Body of pancreas (tissue), 4 donors: Measurements from ENCODE around the gene CCNG1. TPM values are rescaled to one million over a fixed set of nuclear protein-coding genes. Genes with fewer than 3 reads are reported as not detected.

Source experiments
- ATAC-seq: fragments of 150-250 bp; one replicate; pipeline ENCODE4 v1.9.1; 2016
- DNase-seq, 4 donors: peaks; one replicate each; pipeline ENCODE4 v3.0.0-alpha.2; 2019
- H3K27ac ChIP-seq, 4 donors: fragments of 200-600 bp; sonication (generic); 1 replicate in 3 of 4; 2 replicates in 1 of 4; pipeline versions ENCODE4 v1.5.1 to v1.6.1; 2016 to 2019; ENCODE audit warnings: mild to moderate bottlenecking in 1 of 4, mixed read lengths in 1 of 4, moderate library complexity in 1 of 4
- H3K27me3 ChIP-seq, 2 donors: fragments of 200-600 bp; sonication (generic); one replicate each; pipeline ENCODE4 v1.6.0; 2016; ENCODE audit warnings: mild to moderate bottlenecking in 1 of 2
- H3K36me3 ChIP-seq, 2 donors: fragments of 200-600 bp; sonication (generic); replicated peaks in 1 of 2; 2 replicates each; pipeline ENCODE4 v1.5.1; 2016; ENCODE audit warnings: low read depth in 2 of 2; ENCODE audit not compliant: insufficient read depth in 1 of 2
- H3K4me1 ChIP-seq: fragments of 200-600 bp; sonication (generic); one replicate; pipeline ENCODE4 v1.6.0; 2016
- H3K4me3 ChIP-seq, 2 donors: fragments of 200-600 bp; sonication (generic); 1 replicate in 1 of 2; 2 replicates in 1 of 2; pipeline ENCODE4 v1.5.1; 2016 to 2019
- H3K9me3 ChIP-seq, 3 donors: fragments of 200-600 bp; sonication (generic); 1 replicate in 2 of 3; 2 replicates in 1 of 3; pipeline ENCODE4 v1.5.1; 2016
- CTCF ChIP-seq, 7 experiments: fragments of 450-650 bp in 4 of 7; fragments of 200-600 bp in 3 of 7; sonication (generic) in 3 of 7; IDR thresholded peaks; one replicate each; pipeline ENCODE4 v1.5.1; 2016 to 2019; ENCODE audit warnings: antibody characterized with exemption in 7 of 7
- POLR2A ChIP-seq, 3 donors: fragments of 450-650 bp; IDR thresholded peaks; one replicate each; pipeline ENCODE4 v1.6.1; 2016; ENCODE audit warnings: antibody characterized with exemption in 3 of 3, mild to moderate bottlenecking in 2 of 3
- WGBS, 2 donors: methylation state at CpG; one replicate each; pipeline ENCODE4 v1.1.5; 2017; 5-methylcytosine and 5-hydroxymethylcytosine counted together
- intact Hi-C: fragments of 100-400 bp; cut with DNase I; formaldehyde crosslinking; loops from one replicate; pipeline ENCODE4 v1.15.1; 2023
- total RNA-seq, 2 donors: library from RNA; depleted of rRNA; stranded (reverse); fragments of >200 nt; gene quantifications; one replicate each; pipeline ENCODE4 v1.1.0, GENCODE V29; 2016

CCNG1 gene
- total RNA-seq, 2 donors from 2014 or later, result 52.4 to 118 TPM

- Histone ChIP-seq H3K27me3 (no peaks in the 10 kb centered on the region), H3K36me3 (no peaks in the 10 kb centered on the region), H3K4me3 (no peak overlapping the region), H3K4me1 (no peaks in the 10 kb centered on the region), H3K27ac (no peak overlapping the region), H3K9me3 (no peaks in the 10 kb centered on the region)
- intact Hi-C loops, result no loop called here
- ATAC-seq (peak; percentile 73), DNase-seq (no peak)
- WGBS, 2 donors, result 69 to 80% methylated on average over 3 of the region's 3 CpGs
- TF ChIP-seq CTCF (IDR thresholded peaks at IDR 0.05), result peak in 6 of 7 experiments; percentile 28 to 47 (median 40)
- TF ChIP-seq POLR2A (IDR thresholded peaks at IDR 0.05), result no peak
Measured at GRCh38 chr5:163473635-163474243, 36.3 kb downstream of the CCNG1 start.

- intact Hi-C loops, result no loop called here
- 78 to 80% methylated on average over 2 of the region's 2 CpGs for WGBS, 2 donors
- Histone ChIP-seq H3K27me3 (no peaks in the 10 kb centered on the region), H3K4me3 (no peak overlapping the region), H3K36me3 (no peaks in the 10 kb centered on the region), H3K9me3 (peaks cover 0 to under 1% (median 0%) of the 10 kb centered on the region in 3 donors), H3K27ac (no peak overlapping the region), H3K4me1 (no peaks in the 10 kb centered on the region)
- no peak for DNase-seq
- TF ChIP-seq POLR2A (IDR thresholded peaks at IDR 0.05), result no peak
- no peak for TF ChIP-seq CTCF (IDR thresholded peaks at IDR 0.05)
- no peak for ATAC-seq
Measured at GRCh38 chr5:163475411-163475810, 38.0 kb downstream of the CCNG1 start.

GRCh38 chr5:163478126-163478981 lies 41.0 kb downstream of the CCNG1 start:
- intact Hi-C loops, result no loop called here
- H3K27ac ChIP-seq, result no peak overlapping the region
- ATAC-seq, result no peak
- H3K4me3 ChIP-seq, result no peak overlapping the region
- DNase-seq, result no peak
- TF ChIP-seq CTCF (IDR thresholded peaks at IDR 0.05), result no peak
- no peak for TF ChIP-seq POLR2A (IDR thresholded peaks at IDR 0.05)
- no peaks in the 10 kb centered on the region for H3K36me3 ChIP-seq
- peaks cover 0 to 4% (median 0%) of the 10 kb centered on the region in 3 donors for H3K9me3 ChIP-seq
- H3K4me1 ChIP-seq, result no peaks in the 10 kb centered on the region
- 95 to 98% methylated on average over 2 of the region's 2 CpGs for WGBS, 2 donors
- no peaks in the 10 kb centered on the region for H3K27me3 ChIP-seq

GRCh38 chr5:163478982-163479271 lies 41.5 kb downstream of the CCNG1 start:
- Histone ChIP-seq H3K27ac (no peak overlapping the region), H3K9me3 (peaks cover 0 to 4% (median 0%) of the 10 kb centered on the region in 3 donors), H3K4me3 (no peak overlapping the region), H3K36me3 (no peaks in the 10 kb centered on the region), H3K4me1 (no peaks in the 10 kb centered on the region), H3K27me3 (no peaks in the 10 kb centered on the region)
- WGBS, 2 donors, result 100% methylated on average over 1 of the region's 1 CpG
- intact Hi-C loops, result no loop called here
- no peak for DNase-seq
- no peak for TF ChIP-seq CTCF (IDR thresholded peaks at IDR 0.05)
- TF ChIP-seq POLR2A (IDR thresholded peaks at IDR 0.05), result no peak
- no peak for ATAC-seq
